WTC11 (cell line): Measurements from ENCODE around the gene CAPN1. TPM values are rescaled to one million over a fixed set of nuclear protein-coding genes. Genes with fewer than 3 reads are reported as not detected.

ENCODE experiments used
- ATAC-seq: fragments of 200-7000 bp; cut with Tn5 transposase; 2 replicates; pipeline ENCODE4 v1.10.0; 2021; ENCODE audit warnings: mild to moderate bottlenecking, moderate library complexity
- CTCF ChIA-PET: fragments of 300-600 bp; sonication (Branson Sonifier 250); formaldehyde crosslinking; loops from one replicate; lab custom pipeline; 2021; ENCODE audit warnings: antibody characterized with exemption; lab: Charles Lee
- POLR2A ChIA-PET: fragments of 350-600 bp; sonication (Branson Sonifier 250); formaldehyde crosslinking; loops from one replicate; lab custom pipeline; 2021; ENCODE audit warnings: antibody characterized with exemption; lab: Charles Lee
- DNase-seq: peaks from one replicate; pipeline ENCODE4 v3.0.0; 2021; ENCODE audit warnings: low spot score
- H3K27ac Mint-ChIP-seq: 2 replicates; pipeline ENCODE4 v1.8.0; 2021; ENCODE audit warnings: mixed read lengths
- H3K27me3 Mint-ChIP-seq: 2 replicates; pipeline ENCODE4 v1.8.0; 2021; ENCODE audit warnings: low read depth, mild to moderate bottlenecking, moderate library complexity, mixed read lengths
- H3K36me3 Mint-ChIP-seq: 2 replicates; pipeline ENCODE4 v1.8.0; 2021; ENCODE audit warnings: mixed read lengths
- H3K4me1 Mint-ChIP-seq: 2 replicates; pipeline ENCODE4 v1.8.0; 2022; ENCODE audit warnings: mixed read lengths
- H3K4me3 Mint-ChIP-seq: 2 replicates; pipeline ENCODE4 v1.8.0; 2021; ENCODE audit warnings: mild to moderate bottlenecking, moderate library complexity, mixed read lengths
- H3K9me3 Mint-ChIP-seq: 2 replicates; pipeline ENCODE4 v1.8.0; 2021; ENCODE audit warnings: mixed read lengths
- FOXJ3 ChIP-seq: sonication (generic); formaldehyde crosslinking; IDR thresholded peaks from 2 replicates; pipeline ENCODE4 v1.9.0; 2021; ENCODE audit warnings: missing genetic modification reagents, mild to moderate bottlenecking, borderline replicate concordance
- NFYB ChIP-seq: sonication (generic); formaldehyde crosslinking; conservative IDR thresholded peaks from 2 replicates; pipeline ENCODE4 v1.8.0; 2022; ENCODE audit warnings: low read depth, missing genetic modification reagents
- PRRX2 ChIP-seq: fragments of 250-450 bp; sonication (Bioruptor Pico); IDR thresholded peaks from 2 replicates; pipeline ENCODE4 v1.8.0; 2021; ENCODE audit warnings: mild to moderate bottlenecking
- RELA ChIP-seq: sonication (generic); formaldehyde crosslinking; IDR thresholded peaks from 2 replicates; pipeline ENCODE4 v1.8.1; 2022; ENCODE audit warnings: missing genetic modification reagents, mild to moderate bottlenecking, borderline replicate concordance
- RORB ChIP-seq: fragments of 250-450 bp; sonication (Bioruptor Pico); IDR thresholded peaks from 2 replicates; pipeline ENCODE4 v1.9.0; 2021; ENCODE audit warnings: mild to moderate bottlenecking
- TCF7 ChIP-seq: sonication (generic); formaldehyde crosslinking; IDR thresholded peaks from 2 replicates; pipeline ENCODE4 v1.8.0; 2022; ENCODE audit warnings: mild to moderate bottlenecking, low read depth, missing genetic modification reagents, moderate library complexity
- ZNF263 ChIP-seq: sonication (generic); formaldehyde crosslinking; IDR thresholded peaks from 2 replicates; pipeline ENCODE4 v1.8.1; 2022; ENCODE audit warnings: low read depth, mild to moderate bottlenecking, moderate library complexity, missing genetic modification reagents
- ZNF671 ChIP-seq: fragments of 250-450 bp; sonication (Bioruptor Pico); IDR thresholded peaks from 2 replicates; pipeline ENCODE4 v1.8.0; 2021; ENCODE audit warnings: mild to moderate bottlenecking
- total RNA-seq: library from RNA; stranded (reverse); gene quantifications from 3 replicates; pipeline ENCODE4 v1.2.3, GENCODE V29; 2021
- TF ChIP-seq, protein P1 (sequence below): fragments of 250-450 bp; sonication (Bioruptor Pico); IDR thresholded peaks from 2 replicates; pipeline ENCODE4 v1.9.0; 2021; ENCODE audit warnings: mild to moderate bottlenecking, borderline replicate concordance
- TF ChIP-seq, protein P2 (sequence below): sonication (generic); formaldehyde crosslinking; IDR thresholded peaks from 2 replicates; pipeline ENCODE4 v1.8.0; 2023; ENCODE audit warnings: missing genetic modification reagents, mild to moderate bottlenecking, borderline replicate concordance
- TF ChIP-seq, protein P3 (sequence below): sonication (generic); formaldehyde crosslinking; IDR thresholded peaks from 2 replicates; pipeline ENCODE4 v1.8.0; 2023; ENCODE audit warnings: mild to moderate bottlenecking, missing genetic modification reagents
- TF ChIP-seq, protein P4 (sequence below): sonication (generic); formaldehyde crosslinking; IDR thresholded peaks from 2 replicates; pipeline ENCODE4 v1.8.0; 2022; ENCODE audit warnings: mild to moderate bottlenecking, missing genetic modification reagents
- TF ChIP-seq, protein P5 (sequence below): sonication (generic); formaldehyde crosslinking; IDR thresholded peaks from 2 replicates; pipeline ENCODE4 v1.8.1; 2023; ENCODE audit warnings: mild to moderate bottlenecking, missing genetic modification reagents, borderline replicate concordance
- TF ChIP-seq, protein P6 (sequence below): fragments of 250-450 bp; sonication (Bioruptor Pico); IDR thresholded peaks from 2 replicates; pipeline ENCODE4 v1.9.0; 2021; ENCODE audit warnings: mild to moderate bottlenecking
- TF ChIP-seq, protein P7 (sequence below): sonication (generic); formaldehyde crosslinking; IDR thresholded peaks from 2 replicates; pipeline ENCODE4 v1.8.0; 2022; ENCODE audit warnings: mild to moderate bottlenecking, missing genetic modification reagents

The CAPN1 gene
- total RNA-seq, 1 experiment from 2014 or later = 257 TPM

DNA sequence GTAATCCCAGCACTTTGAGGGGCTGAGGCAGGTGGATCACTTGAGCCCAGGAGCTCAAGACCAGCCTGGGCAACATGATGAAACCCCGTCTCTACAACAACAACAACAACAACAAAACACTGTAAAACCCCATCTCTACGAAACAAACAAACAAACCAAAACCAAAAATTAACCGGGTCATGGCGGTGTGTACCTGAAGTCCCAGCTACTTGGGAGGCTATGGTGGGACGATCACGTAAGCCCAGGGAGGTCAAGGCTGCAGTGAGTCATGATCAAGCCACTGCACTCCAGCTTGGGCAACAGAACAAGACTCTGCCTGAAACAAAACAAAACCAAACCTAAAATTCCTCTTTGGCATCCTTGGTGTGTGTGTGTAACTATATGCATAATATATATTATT, 73.0 kb downstream of the CAPN1 start:
- ChIA-PET POLR2A (no interaction called here), CTCF (interaction anchor here (0.9 to 10.8 kb wide), 5 partner anchors 11 to 51 kb away, joined by 3 to 138 read pairs (median 4); no protein-coding TSS in a partner anchor)
- no peak overlapping the region for H3K27ac Mint-ChIP-seq
- no peaks in the 10 kb centered on the region; the same call in 1 of the 2 replicates for H3K27me3 Mint-ChIP-seq
- no peaks in the 10 kb centered on the region for H3K36me3 Mint-ChIP-seq
- H3K4me1 Mint-ChIP-seq = no peaks in the 10 kb centered on the region
- TF ChIP-seq, protein P1, sequence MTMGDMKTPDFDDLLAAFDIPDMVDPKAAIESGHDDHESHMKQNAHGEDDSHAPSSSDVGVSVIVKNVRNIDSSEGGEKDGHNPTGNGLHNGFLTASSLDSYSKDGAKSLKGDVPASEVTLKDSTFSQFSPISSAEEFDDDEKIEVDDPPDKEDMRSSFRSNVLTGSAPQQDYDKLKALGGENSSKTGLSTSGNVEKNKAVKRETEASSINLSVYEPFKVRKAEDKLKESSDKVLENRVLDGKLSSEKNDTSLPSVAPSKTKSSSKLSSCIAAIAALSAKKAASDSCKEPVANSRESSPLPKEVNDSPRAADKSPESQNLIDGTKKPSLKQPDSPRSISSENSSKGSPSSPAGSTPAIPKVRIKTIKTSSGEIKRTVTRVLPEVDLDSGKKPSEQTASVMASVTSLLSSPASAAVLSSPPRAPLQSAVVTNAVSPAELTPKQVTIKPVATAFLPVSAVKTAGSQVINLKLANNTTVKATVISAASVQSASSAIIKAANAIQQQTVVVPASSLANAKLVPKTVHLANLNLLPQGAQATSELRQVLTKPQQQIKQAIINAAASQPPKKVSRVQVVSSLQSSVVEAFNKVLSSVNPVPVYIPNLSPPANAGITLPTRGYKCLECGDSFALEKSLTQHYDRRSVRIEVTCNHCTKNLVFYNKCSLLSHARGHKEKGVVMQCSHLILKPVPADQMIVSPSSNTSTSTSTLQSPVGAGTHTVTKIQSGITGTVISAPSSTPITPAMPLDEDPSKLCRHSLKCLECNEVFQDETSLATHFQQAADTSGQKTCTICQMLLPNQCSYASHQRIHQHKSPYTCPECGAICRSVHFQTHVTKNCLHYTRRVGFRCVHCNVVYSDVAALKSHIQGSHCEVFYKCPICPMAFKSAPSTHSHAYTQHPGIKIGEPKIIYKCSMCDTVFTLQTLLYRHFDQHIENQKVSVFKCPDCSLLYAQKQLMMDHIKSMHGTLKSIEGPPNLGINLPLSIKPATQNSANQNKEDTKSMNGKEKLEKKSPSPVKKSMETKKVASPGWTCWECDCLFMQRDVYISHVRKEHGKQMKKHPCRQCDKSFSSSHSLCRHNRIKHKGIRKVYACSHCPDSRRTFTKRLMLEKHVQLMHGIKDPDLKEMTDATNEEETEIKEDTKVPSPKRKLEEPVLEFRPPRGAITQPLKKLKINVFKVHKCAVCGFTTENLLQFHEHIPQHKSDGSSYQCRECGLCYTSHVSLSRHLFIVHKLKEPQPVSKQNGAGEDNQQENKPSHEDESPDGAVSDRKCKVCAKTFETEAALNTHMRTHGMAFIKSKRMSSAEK (CRISPR knock-in tag) = no peak
- no peak for TF ChIP-seq RORB (CRISPR knock-in tag)
- no peak for DNase-seq
- no peak overlapping the region for H3K4me3 Mint-ChIP-seq
- no peak for ATAC-seq
- H3K9me3 Mint-ChIP-seq = no peaks in the 10 kb centered on the region

DNA sequence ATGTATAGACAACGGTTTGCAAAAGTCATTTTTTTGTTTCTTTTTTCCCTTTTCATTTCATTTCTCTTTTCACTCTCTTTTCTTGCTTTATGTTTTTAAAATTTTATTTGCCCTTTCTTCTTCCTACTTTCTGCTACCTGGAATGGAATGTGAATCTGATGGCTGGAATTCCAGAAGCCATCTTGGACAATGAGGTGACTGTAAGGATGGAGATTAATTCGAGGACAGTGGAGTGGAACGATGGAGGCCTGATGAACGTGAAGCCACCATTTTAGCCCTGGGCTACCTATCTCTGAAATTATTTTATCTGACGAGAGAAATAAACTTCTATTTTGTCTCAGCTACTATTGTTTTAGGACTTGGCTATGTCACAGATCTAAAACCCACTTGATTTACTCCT, 77.3 kb downstream of the CAPN1 start:
- POLR2A ChIA-PET = no interaction called here
- Mint-ChIP-seq H3K27me3 (peaks cover 13% of the 10 kb centered on the region), H3K27ac (no peak overlapping the region; the same call in 1 of the 2 replicates), H3K36me3 (no peaks in the 10 kb centered on the region), H3K9me3 (no peaks in the 10 kb centered on the region), H3K4me3 (no peak overlapping the region), H3K4me1 (peaks cover 13% of the 10 kb centered on the region)
- DNase-seq (no peak), ATAC-seq (no peak)
- CTCF ChIA-PET = interaction anchor here (1.1 to 2.2 kb wide), 3 partner anchors 9 to 149 kb away, joined by 3 to 7 read pairs (median 3); no protein-coding TSS in a partner anchor
- TF ChIP-seq, protein P2, sequence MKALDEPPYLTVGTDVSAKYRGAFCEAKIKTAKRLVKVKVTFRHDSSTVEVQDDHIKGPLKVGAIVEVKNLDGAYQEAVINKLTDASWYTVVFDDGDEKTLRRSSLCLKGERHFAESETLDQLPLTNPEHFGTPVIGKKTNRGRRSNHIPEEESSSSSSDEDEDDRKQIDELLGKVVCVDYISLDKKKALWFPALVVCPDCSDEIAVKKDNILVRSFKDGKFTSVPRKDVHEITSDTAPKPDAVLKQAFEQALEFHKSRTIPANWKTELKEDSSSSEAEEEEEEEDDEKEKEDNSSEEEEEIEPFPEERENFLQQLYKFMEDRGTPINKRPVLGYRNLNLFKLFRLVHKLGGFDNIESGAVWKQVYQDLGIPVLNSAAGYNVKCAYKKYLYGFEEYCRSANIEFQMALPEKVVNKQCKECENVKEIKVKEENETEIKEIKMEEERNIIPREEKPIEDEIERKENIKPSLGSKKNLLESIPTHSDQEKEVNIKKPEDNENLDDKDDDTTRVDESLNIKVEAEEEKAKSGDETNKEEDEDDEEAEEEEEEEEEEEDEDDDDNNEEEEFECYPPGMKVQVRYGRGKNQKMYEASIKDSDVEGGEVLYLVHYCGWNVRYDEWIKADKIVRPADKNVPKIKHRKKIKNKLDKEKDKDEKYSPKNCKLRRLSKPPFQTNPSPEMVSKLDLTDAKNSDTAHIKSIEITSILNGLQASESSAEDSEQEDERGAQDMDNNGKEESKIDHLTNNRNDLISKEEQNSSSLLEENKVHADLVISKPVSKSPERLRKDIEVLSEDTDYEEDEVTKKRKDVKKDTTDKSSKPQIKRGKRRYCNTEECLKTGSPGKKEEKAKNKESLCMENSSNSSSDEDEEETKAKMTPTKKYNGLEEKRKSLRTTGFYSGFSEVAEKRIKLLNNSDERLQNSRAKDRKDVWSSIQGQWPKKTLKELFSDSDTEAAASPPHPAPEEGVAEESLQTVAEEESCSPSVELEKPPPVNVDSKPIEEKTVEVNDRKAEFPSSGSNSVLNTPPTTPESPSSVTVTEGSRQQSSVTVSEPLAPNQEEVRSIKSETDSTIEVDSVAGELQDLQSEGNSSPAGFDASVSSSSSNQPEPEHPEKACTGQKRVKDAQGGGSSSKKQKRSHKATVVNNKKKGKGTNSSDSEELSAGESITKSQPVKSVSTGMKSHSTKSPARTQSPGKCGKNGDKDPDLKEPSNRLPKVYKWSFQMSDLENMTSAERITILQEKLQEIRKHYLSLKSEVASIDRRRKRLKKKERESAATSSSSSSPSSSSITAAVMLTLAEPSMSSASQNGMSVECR (CRISPR knock-in tag) = no peak
- TF ChIP-seq NFYB (no peak), TCF7 (CRISPR knock-in tag) (no peak), PRRX2 (CRISPR knock-in tag) (no peak), RELA (CRISPR knock-in tag) (no peak), FOXJ3 (CRISPR knock-in tag) (no peak), ZNF263 (CRISPR knock-in tag) (no peak), ZNF671 (no peak)
- TF ChIP-seq, protein P3, sequence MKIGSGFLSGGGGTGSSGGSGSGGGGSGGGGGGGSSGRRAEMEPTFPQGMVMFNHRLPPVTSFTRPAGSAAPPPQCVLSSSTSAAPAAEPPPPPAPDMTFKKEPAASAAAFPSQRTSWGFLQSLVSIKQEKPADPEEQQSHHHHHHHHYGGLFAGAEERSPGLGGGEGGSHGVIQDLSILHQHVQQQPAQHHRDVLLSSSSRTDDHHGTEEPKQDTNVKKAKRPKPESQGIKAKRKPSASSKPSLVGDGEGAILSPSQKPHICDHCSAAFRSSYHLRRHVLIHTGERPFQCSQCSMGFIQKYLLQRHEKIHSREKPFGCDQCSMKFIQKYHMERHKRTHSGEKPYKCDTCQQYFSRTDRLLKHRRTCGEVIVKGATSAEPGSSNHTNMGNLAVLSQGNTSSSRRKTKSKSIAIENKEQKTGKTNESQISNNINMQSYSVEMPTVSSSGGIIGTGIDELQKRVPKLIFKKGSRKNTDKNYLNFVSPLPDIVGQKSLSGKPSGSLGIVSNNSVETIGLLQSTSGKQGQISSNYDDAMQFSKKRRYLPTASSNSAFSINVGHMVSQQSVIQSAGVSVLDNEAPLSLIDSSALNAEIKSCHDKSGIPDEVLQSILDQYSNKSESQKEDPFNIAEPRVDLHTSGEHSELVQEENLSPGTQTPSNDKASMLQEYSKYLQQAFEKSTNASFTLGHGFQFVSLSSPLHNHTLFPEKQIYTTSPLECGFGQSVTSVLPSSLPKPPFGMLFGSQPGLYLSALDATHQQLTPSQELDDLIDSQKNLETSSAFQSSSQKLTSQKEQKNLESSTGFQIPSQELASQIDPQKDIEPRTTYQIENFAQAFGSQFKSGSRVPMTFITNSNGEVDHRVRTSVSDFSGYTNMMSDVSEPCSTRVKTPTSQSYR (CRISPR knock-in tag) = no peak
- TF ChIP-seq, protein P4, sequence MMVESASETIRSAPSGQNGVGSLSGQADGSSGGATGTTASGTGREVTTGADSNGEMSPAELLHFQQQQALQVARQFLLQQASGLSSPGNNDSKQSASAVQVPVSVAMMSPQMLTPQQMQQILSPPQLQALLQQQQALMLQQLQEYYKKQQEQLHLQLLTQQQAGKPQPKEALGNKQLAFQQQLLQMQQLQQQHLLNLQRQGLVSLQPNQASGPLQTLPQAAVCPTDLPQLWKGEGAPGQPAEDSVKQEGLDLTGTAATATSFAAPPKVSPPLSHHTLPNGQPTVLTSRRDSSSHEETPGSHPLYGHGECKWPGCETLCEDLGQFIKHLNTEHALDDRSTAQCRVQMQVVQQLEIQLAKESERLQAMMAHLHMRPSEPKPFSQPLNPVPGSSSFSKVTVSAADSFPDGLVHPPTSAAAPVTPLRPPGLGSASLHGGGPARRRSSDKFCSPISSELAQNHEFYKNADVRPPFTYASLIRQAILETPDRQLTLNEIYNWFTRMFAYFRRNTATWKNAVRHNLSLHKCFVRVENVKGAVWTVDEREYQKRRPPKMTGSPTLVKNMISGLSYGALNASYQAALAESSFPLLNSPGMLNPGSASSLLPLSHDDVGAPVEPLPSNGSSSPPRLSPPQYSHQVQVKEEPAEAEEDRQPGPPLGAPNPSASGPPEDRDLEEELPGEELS (CRISPR knock-in tag) = no peak
- TF ChIP-seq, protein P5, sequence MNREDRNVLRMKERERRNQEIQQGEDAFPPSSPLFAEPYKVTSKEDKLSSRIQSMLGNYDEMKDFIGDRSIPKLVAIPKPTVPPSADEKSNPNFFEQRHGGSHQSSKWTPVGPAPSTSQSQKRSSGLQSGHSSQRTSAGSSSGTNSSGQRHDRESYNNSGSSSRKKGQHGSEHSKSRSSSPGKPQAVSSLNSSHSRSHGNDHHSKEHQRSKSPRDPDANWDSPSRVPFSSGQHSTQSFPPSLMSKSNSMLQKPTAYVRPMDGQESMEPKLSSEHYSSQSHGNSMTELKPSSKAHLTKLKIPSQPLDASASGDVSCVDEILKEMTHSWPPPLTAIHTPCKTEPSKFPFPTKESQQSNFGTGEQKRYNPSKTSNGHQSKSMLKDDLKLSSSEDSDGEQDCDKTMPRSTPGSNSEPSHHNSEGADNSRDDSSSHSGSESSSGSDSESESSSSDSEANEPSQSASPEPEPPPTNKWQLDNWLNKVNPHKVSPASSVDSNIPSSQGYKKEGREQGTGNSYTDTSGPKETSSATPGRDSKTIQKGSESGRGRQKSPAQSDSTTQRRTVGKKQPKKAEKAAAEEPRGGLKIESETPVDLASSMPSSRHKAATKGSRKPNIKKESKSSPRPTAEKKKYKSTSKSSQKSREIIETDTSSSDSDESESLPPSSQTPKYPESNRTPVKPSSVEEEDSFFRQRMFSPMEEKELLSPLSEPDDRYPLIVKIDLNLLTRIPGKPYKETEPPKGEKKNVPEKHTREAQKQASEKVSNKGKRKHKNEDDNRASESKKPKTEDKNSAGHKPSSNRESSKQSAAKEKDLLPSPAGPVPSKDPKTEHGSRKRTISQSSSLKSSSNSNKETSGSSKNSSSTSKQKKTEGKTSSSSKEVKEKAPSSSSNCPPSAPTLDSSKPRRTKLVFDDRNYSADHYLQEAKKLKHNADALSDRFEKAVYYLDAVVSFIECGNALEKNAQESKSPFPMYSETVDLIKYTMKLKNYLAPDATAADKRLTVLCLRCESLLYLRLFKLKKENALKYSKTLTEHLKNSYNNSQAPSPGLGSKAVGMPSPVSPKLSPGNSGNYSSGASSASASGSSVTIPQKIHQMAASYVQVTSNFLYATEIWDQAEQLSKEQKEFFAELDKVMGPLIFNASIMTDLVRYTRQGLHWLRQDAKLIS (CRISPR knock-in tag) = no peak
- TF ChIP-seq, protein P6, sequence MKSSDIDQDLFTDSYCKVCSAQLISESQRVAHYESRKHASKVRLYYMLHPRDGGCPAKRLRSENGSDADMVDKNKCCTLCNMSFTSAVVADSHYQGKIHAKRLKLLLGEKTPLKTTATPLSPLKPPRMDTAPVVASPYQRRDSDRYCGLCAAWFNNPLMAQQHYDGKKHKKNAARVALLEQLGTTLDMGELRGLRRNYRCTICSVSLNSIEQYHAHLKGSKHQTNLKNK (CRISPR knock-in tag) = no peak
- TF ChIP-seq, protein P7, sequence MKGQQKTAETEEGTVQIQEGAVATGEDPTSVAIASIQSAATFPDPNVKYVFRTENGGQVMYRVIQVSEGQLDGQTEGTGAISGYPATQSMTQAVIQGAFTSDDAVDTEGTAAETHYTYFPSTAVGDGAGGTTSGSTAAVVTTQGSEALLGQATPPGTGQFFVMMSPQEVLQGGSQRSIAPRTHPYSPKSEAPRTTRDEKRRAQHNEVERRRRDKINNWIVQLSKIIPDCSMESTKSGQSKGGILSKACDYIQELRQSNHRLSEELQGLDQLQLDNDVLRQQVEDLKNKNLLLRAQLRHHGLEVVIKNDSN (CRISPR knock-in tag) = no peak
